ENCODE data around the gene ITGA8. TPM values are rescaled to one million over a fixed set of nuclear protein-coding genes. Genes with fewer than 3 reads are reported as not detected.

The ITGA8 gene
- total RNA-seq, 1 donor from 2014 or later: 23.4 TPM

DNA sequence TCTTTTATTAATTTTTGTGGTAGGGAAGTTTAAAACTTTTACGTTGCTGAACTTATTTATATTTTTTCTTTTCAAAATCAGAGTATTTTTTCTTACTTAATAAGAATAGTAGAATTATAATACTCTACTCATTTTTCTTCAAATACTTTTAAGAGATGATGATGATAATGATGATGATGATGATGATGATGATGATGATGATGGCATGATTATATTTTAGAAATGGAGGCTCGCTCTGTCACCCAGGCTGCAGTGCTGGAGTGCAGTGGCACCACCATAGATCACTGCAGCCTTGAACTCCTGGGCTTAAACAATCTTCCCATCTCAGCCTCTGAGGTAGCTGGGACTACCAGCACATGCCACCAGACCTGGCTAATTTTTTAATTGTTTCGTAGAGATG is 230.3 kb downstream of the ITGA8 start:
- no peak for TF ChIP-seq CTCF (IDR thresholded peaks at IDR 0.05)
- no peak overlapping the region for H3K27ac ChIP-seq
- no peaks in the 10 kb centered on the region for H3K36me3 ChIP-seq
- ATAC-seq (no peak), DNase-seq (no peak)
- H3K4me3 ChIP-seq: no peak overlapping the region
- peaks cover 5% of the 10 kb centered on the region for H3K4me1 ChIP-seq
- intact Hi-C loops (cut with DNase I): no loop called here
- peaks cover 3% of the 10 kb centered on the region for H3K27me3 ChIP-seq (ENCODE audit: low read depth)
- no peaks in the 10 kb centered on the region for H3K9me3 ChIP-seq

DNA sequence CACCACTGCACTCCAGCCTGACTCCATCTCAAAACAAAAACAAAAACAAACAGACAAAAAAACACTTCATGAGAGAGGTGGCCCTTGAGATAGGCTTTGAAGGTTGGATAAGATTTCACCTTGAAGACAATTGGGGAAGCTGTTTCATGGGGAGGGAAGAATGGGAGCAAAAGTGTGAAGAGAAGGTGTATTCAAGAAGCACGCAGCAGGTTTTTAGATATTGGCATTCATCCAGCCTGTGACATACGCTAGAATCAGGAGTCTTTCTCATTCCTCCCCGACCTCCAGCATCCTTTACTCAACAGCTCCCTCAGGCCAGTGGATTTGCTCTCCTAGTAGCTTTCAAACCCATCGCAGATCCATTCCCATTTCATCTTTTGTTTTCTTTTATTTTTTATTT is 232.3 kb downstream of the ITGA8 start:
- ATAC-seq (no peak), DNase-seq (no peak)
- peaks cover 1% of the 10 kb centered on the region for H3K27me3 ChIP-seq (ENCODE audit: low read depth)
- intact Hi-C loops (cut with DNase I): no loop called here
- H3K9me3 ChIP-seq: no peaks in the 10 kb centered on the region
- no peaks in the 10 kb centered on the region for H3K36me3 ChIP-seq
- H3K4me1 ChIP-seq: peaks cover 5% of the 10 kb centered on the region
- no peak overlapping the region for H3K4me3 ChIP-seq
- H3K27ac ChIP-seq: no peak overlapping the region
- no peak for TF ChIP-seq CTCF (IDR thresholded peaks at IDR 0.05)

- Histone ChIP-seq H3K4me3 (no peak overlapping the region), H3K9me3 (no peaks in the 10 kb centered on the region), H3K36me3 (no peaks in the 10 kb centered on the region), H3K4me1 (peaks cover 5% of the 10 kb centered on the region), H3K27me3 (ENCODE audit: low read depth) (no peaks in the 10 kb centered on the region), H3K27ac (no peak overlapping the region)
- DNase-seq (no peak), ATAC-seq (no peak)
- intact Hi-C loops (cut with DNase I): no loop called here
- no peak for TF ChIP-seq CTCF (IDR thresholded peaks at IDR 0.05)
Observed at GRCh38 chr10:15486404-15486803, 233.3 kb downstream of the ITGA8 start.

DNA sequence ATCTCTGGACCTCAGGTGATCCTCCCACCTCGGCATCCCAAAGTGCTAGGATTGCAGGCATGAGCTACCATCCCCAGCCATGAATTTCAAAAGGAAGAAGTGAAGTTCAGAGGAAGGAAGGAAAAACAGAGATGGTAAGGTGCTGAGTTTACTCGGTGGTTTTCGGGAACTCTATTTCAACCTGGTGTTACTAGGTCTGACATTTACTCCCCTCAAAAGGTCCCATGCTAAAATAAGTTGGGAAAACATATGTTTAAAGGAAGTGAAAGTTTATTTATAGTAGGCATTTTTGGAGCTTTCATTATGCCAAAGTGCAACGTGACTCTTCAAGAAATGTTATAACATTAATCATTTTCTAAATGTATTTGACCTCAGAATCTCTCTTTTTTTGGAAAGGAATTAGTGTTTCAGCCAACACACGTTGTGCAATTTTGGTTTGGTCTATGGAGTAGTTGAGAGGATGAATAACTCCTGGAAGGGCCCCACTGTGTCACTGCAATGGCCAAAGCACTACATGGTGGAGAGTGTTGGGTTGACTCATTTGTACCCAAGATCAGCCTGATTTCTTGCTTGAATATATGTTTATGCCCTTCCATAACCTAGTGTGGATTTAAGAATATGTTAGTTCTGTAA is 233.9 kb downstream of the ITGA8 start:
- intact Hi-C loops (cut with DNase I): no loop called here
- Histone ChIP-seq H3K9me3 (no peaks in the 10 kb centered on the region), H3K4me3 (no peak overlapping the region), H3K4me1 (peaks cover 5% of the 10 kb centered on the region), H3K27ac (no peak overlapping the region), H3K36me3 (no peaks in the 10 kb centered on the region), H3K27me3 (ENCODE audit: low read depth) (no peaks in the 10 kb centered on the region)
- DNase-seq (no peak), ATAC-seq (peak in 1 of 2 donors; percentile 59)
- TF ChIP-seq CTCF (IDR thresholded peaks at IDR 0.05): no peak

DNA sequence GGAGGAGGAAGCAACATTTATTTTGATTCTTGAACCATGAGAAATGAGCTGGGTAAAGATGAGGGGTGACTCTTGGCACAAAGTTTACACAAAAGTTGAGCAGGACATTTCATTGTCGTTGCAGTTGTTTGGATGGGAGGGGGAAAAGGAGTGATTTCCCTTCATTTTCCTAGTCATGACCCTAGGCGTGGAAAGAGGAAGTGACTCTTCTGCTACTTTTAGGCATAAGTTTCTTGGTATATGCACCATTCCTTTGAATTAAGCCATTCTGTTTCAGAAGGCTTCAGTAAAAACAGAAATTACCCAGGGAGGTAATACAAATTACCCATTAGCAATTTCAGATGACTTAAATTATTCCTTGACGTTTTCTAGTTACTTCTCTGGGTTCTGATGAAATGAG is 234.7 kb downstream of the ITGA8 start:
- ATAC-seq: no peak
- DNase-seq: no peak
- H3K4me1 ChIP-seq: peaks cover 5% of the 10 kb centered on the region
- intact Hi-C loops (cut with DNase I): no loop called here
- no peaks in the 10 kb centered on the region for H3K27me3 ChIP-seq (ENCODE audit: low read depth)
- H3K27ac ChIP-seq: no peak overlapping the region
- H3K36me3 ChIP-seq: no peaks in the 10 kb centered on the region
- no peaks in the 10 kb centered on the region for H3K9me3 ChIP-seq
- TF ChIP-seq CTCF (IDR thresholded peaks at IDR 0.05): no peak
- no peak overlapping the region for H3K4me3 ChIP-seq

Measured in lower lobe of right lung (tissue), 2 donors.